Hematopoietic multipotent progenitor cell (in vitro differentiated cells): Measurements from ENCODE around the gene UTP11. TPM values are rescaled to one million over a fixed set of nuclear protein-coding genes. Genes with fewer than 3 reads are reported as not detected.

Experiments
- DNase-seq, 3 donors: peaks; one replicate each; pipeline ENCODE4 v3.0.0-alpha.2; 2011 to 2015; ENCODE audit warnings: low read depth in 2 of 3, low spot score in 2 of 3
- total RNA-seq: library from RNA; depleted of rRNA; stranded (reverse); fragments of >200 nt; gene quantifications from one replicate; pipeline ENCODE4 v1.2.3, GENCODE V29; 2012

Gene UTP11
- total RNA-seq, 1 donor: 11.3 TPM

- no peak for DNase-seq
Measured at GRCh38 chr1:38003261-38004250, 9.0 kb upstream of the UTP11 start.

GRCh38 chr1:38004284-38005108, 8.0 kb upstream of the UTP11 start:
- no peak for DNase-seq

GRCh38 chr1:38005195-38006007, 7.1 kb upstream of the UTP11 start, which contains the start of gene FHL3:
Gene FHL3, minus strand, starts transcription at chr1:38005514. Its CDS starts 6,102 bp downstream, at chr1:37999412.
- DNase-seq: peak in 2 of 3 donors; percentile 58 to 59

GRCh38 chr1:38006008-38006828, 6.3 kb upstream of the UTP11 start:
- DNase-seq: no peak

- DNase-seq: peak in 2 of 3 donors; percentile 86 to 93
Measured at GRCh38 chr1:38009088-38009840, 3.3 kb upstream of the UTP11 start.

- DNase-seq: no peak
Measured at GRCh38 chr1:38009841-38010180, 2.7 kb upstream of the UTP11 start.

GRCh38 chr1:38013227-38013622, 691 bp downstream of the UTP11 start:
- DNase-seq: no peak

- DNase-seq: no peak
Measured at GRCh38 chr1:38014171-38014570, 1.6 kb downstream of the UTP11 start.

GRCh38 chr1:38014724-38015424, 2.3 kb downstream of the UTP11 start:
- no peak for DNase-seq

GRCh38 chr1:38015978-38016725, 3.6 kb downstream of the UTP11 start:
- no peak for DNase-seq

- peak in 1 of 3 donors; percentile 72 for DNase-seq
Measured at GRCh38 chr1:38018864-38019343, 6.4 kb downstream of the UTP11 start.

GRCh38 chr1:38020396-38020795, 7.9 kb downstream of the UTP11 start:
- DNase-seq: no peak

- DNase-seq: no peak
Measured at GRCh38 chr1:38021969-38022368, 9.4 kb downstream of the UTP11 start.

- DNase-seq: no peak
Measured at GRCh38 chr1:38022810-38023209, 10.3 kb downstream of the UTP11 start.

GRCh38 chr1:38025233-38025632, 12.7 kb downstream of the UTP11 start:
- no peak for DNase-seq

GRCh38 chr1:38025664-38026063, 13.1 kb downstream of the UTP11 start:
- no peak for DNase-seq

- DNase-seq: peak in 1 of 3 donors; percentile 51
Measured at GRCh38 chr1:38026592-38027200, 14.2 kb downstream of the UTP11 start.
